Osteocyte (in vitro differentiated cells): Measurements from ENCODE around the gene SLC3A2. TPM values are rescaled to one million over a fixed set of nuclear protein-coding genes. Genes with fewer than 3 reads are reported as not detected.

Source experiments
- DNase-seq: peaks from one replicate; pipeline ENCODE4 v3.0.0; 2021; ENCODE audit warnings: mixed read lengths; ENCODE audit not compliant: unreplicated experiment; ENCODE audit errors: extremely low spot score
- H3K27ac Mint-ChIP-seq: one replicate; pipeline ENCODE4 v1.8.0; 2021; ENCODE audit warnings: mild to moderate bottlenecking, mixed read lengths; ENCODE audit not compliant: unreplicated experiment
- H3K27me3 Mint-ChIP-seq: one replicate; pipeline ENCODE4 v1.8.0; 2021; ENCODE audit warnings: mixed read lengths; ENCODE audit not compliant: unreplicated experiment
- H3K36me3 Mint-ChIP-seq: one replicate; pipeline ENCODE4 v1.8.0; 2021; ENCODE audit warnings: mixed read lengths; ENCODE audit not compliant: unreplicated experiment
- H3K4me1 Mint-ChIP-seq: one replicate; pipeline ENCODE4 v1.8.0; 2021; ENCODE audit warnings: mixed read lengths; ENCODE audit not compliant: unreplicated experiment
- H3K4me3 Mint-ChIP-seq: one replicate; pipeline ENCODE4 v1.8.0; 2021; ENCODE audit warnings: mild to moderate bottlenecking, moderate library complexity, mixed read lengths; ENCODE audit not compliant: unreplicated experiment
- H3K9me3 Mint-ChIP-seq: one replicate; pipeline ENCODE4 v1.8.0; 2021; ENCODE audit warnings: mixed read lengths; ENCODE audit not compliant: unreplicated experiment
- CTCF ChIP-seq: fragments of 200-600 bp; sonication (generic); IDR thresholded peaks from 2 replicates; pipeline ENCODE4 v1.5.0; 2021; ENCODE audit warnings: antibody characterized with exemption, mild to moderate bottlenecking, moderate library complexity
- long read RNA-seq: library from polyadenylated mRNA; unstranded; transcript quantifications from one replicate; pipeline ENCODE4 v2.0.0, GENCODE V29; 2021
- total RNA-seq: library from RNA; stranded (reverse); gene quantifications from 2 replicates; pipeline ENCODE4 v1.2.1, GENCODE V29; 2021

The SLC3A2 gene
- 326 and 362 TPM in 2 replicates for total RNA-seq
- long read RNA-seq, transcript SLC3A2-201 (9 exons, 1,904 nt) = major isoform, 959 of 1,086 reads
- long read RNA-seq, transcript SLC3A2-208 (8 exons, 1,486 nt) = minor isoform, 47 of 1,086 reads
- long read RNA-seq, transcript SLC3A2-206 (11 exons, 2,084 nt) = minor isoform, 7 of 1,086 reads
- long read RNA-seq, transcript SLC3A2-203 (12 exons, 2,161 nt) = minor isoform, 11 of 1,086 reads
- long read RNA-seq, partial matches to known transcripts = 12 of 1,086 reads
- long read RNA-seq, other reads (novel, unspliced or antisense) = 46 of 1,086 reads

- DNase-seq = peak; percentile 91
- Mint-ChIP-seq H3K4me1 (peaks cover 45% of the 10 kb centered on the region), H3K9me3 (no peaks in the 10 kb centered on the region), H3K27me3 (no peaks in the 10 kb centered on the region), H3K4me3 (peak within 1 kb of the TSS; percentile 100), H3K27ac (peak within 1 kb of the TSS; percentile 100), H3K36me3 (peaks cover 37% of the 10 kb centered on the region)
- TF ChIP-seq CTCF = peak; percentile 67
These were observed at the start of gene SLC3A2 for GRCh38 chr11:62880803-62881578. Gene SLC3A2 (plus strand): TSS chr11:62880896. CDS start chr11:62881024, 128 bp downstream.

- H3K27ac Mint-ChIP-seq = peak overlapping the region; percentile 100
- no peak for DNase-seq
- TF ChIP-seq CTCF = no peak
- no peaks in the 10 kb centered on the region for H3K27me3 Mint-ChIP-seq
- H3K9me3 Mint-ChIP-seq = no peaks in the 10 kb centered on the region
- H3K4me1 Mint-ChIP-seq = peaks cover 30% of the 10 kb centered on the region
- H3K4me3 Mint-ChIP-seq = peak overlapping the region; percentile 98
- H3K36me3 Mint-ChIP-seq = peaks cover 17% of the 10 kb centered on the region
These were observed 49.7 kb upstream of the SLC3A2 start for GRCh38 chr11:62830904-62831519.

- Mint-ChIP-seq H3K4me3 (peak within 1 kb of the TSS; percentile 98), H3K36me3 (peaks cover 17% of the 10 kb centered on the region), H3K9me3 (no peaks in the 10 kb centered on the region), H3K27me3 (no peaks in the 10 kb centered on the region), H3K4me1 (peaks cover 30% of the 10 kb centered on the region), H3K27ac (peak within 1 kb of the TSS; percentile 100)
- TF ChIP-seq CTCF = no peak
- DNase-seq = peak; percentile 100
These were observed 49.0 kb upstream of the SLC3A2 start, which contains the start of gene STX5 for GRCh38 chr11:62831520-62832335. Gene STX5 (minus strand): TSS chr11:62832051. CDS start chr11:62831243, 808 bp downstream.

- H3K4me1 Mint-ChIP-seq = peaks cover 33% of the 10 kb centered on the region
- peak within 1 kb of the TSS; percentile 100 for H3K27ac Mint-ChIP-seq
- no peaks in the 10 kb centered on the region for H3K27me3 Mint-ChIP-seq
- peaks cover 12% of the 10 kb centered on the region for H3K36me3 Mint-ChIP-seq
- peak; percentile 82 for DNase-seq
- TF ChIP-seq CTCF = no peak
- peak within 1 kb of the TSS; percentile 98 for H3K4me3 Mint-ChIP-seq
- no peaks in the 10 kb centered on the region for H3K9me3 Mint-ChIP-seq
These were observed 48.1 kb upstream of the SLC3A2 start, which contains the start of gene TEX54 for GRCh38 chr11:62832336-62833234. Gene TEX54 (minus strand): TSS chr11:62832841.
